Neural cell (in vitro differentiated cells): Measurements from ENCODE around the gene KLHL35. TPM values are rescaled to one million over a fixed set of nuclear protein-coding genes. Genes with fewer than 3 reads are reported as not detected.

Source experiments
- H2AFZ ChIP-seq: fragments of 200-600, 300-800 bp; sonication (generic), shearing (Covaris generic); 2 replicates; pipeline ENCODE4 v1.6.0; 2014; ENCODE audit warnings: low read depth, mild to moderate bottlenecking, antibody characterized with exemption, low read length, moderate library complexity
- H3F3A ChIP-seq: fragments of 200-600 bp; shearing (Covaris generic); 2 replicates; pipeline ENCODE4 v1.6.1; 2016; ENCODE audit warnings: mild to moderate bottlenecking, moderate library complexity, mixed read lengths, antibody characterized with exemption, low read length; ENCODE audit not compliant: insufficient read depth, poor library complexity, severe bottlenecking
- H3K27ac ChIP-seq: fragments of 200-600, 300-800 bp; sonication (generic), shearing (Covaris generic); 2 replicates; pipeline ENCODE4 v1.5.1; 2014; ENCODE audit warnings: mild to moderate bottlenecking, low read length, moderate library complexity
- H3K27me3 ChIP-seq: fragments of 300-800, 200-600 bp; sonication (generic), shearing (Covaris generic); 2 replicates; pipeline ENCODE4 v1.6.0; 2014; ENCODE audit warnings: mild to moderate bottlenecking, low read depth, low read length, moderate library complexity; ENCODE audit not compliant: insufficient read depth
- H3K36me3 ChIP-seq: fragments of 300-800, 200-600 bp; sonication (generic), shearing (Covaris generic); 2 replicates; pipeline ENCODE4 v1.5.1; 2014; ENCODE audit warnings: mild to moderate bottlenecking, antibody characterized with exemption, low read length, moderate library complexity; ENCODE audit not compliant: insufficient read depth
- H3K4me2 ChIP-seq: fragments of 300-800, 200-600 bp; sonication (generic), shearing (Covaris generic); 2 replicates; pipeline ENCODE4 v1.6.0; 2014; ENCODE audit warnings: mild to moderate bottlenecking, low read length
- H3K4me3 ChIP-seq: fragments of 300-800, 200-600 bp; sonication (generic), shearing (Covaris generic); 2 replicates; pipeline ENCODE4 v1.5.1; 2014; ENCODE audit warnings: mild to moderate bottlenecking, low read length, moderate library complexity
- H3K79me2 ChIP-seq: fragments of 200-600 bp; shearing (Covaris generic); replicated peaks from 2 replicates; pipeline ENCODE4 v1.6.0; 2014; ENCODE audit warnings: mild to moderate bottlenecking, low read length, moderate library complexity; ENCODE audit not compliant: insufficient read depth
- H3K9ac ChIP-seq: fragments of 300-800, 200-600 bp; sonication (generic), shearing (Covaris generic); 2 replicates; pipeline ENCODE4 v1.6.1; 2016; ENCODE audit warnings: mild to moderate bottlenecking, low read length, mixed read lengths
- H3K9me2 ChIP-seq: fragments of 200-600 bp; shearing (Covaris generic); 2 replicates; pipeline ENCODE4 v1.6.1; 2016; ENCODE audit warnings: mild to moderate bottlenecking, low read length, mixed read lengths; ENCODE audit not compliant: insufficient read depth
- H3K9me3 ChIP-seq: fragments of 200-600, 300-800 bp; sonication (generic), shearing (Covaris generic); 2 replicates; pipeline ENCODE4 v1.6.1; 2016; ENCODE audit warnings: mild to moderate bottlenecking, mixed run types, low read length, moderate library complexity, mixed read lengths
- H4K20me1 ChIP-seq: fragments of 200-600 bp; shearing (Covaris generic); 2 replicates; pipeline ENCODE4 v1.6.1; 2016; ENCODE audit warnings: mild to moderate bottlenecking, mixed run types; ENCODE audit not compliant: insufficient read depth
- EP300 ChIP-seq: fragments of 450-650 bp; conservative IDR thresholded peaks from 2 replicates; pipeline ENCODE4 v1.6.1; 2014; ENCODE audit warnings: antibody characterized with exemption, mild to moderate bottlenecking, moderate library complexity; ENCODE audit not compliant: poor library complexity, severe bottlenecking
- EZH2 ChIP-seq: fragments of 200-600, 300-800 bp; shearing (Covaris generic), sonication (generic); IDR thresholded peaks from 2 replicates; pipeline ENCODE4 v1.6.1; 2014; ENCODE audit warnings: antibody characterized with exemption, low read length, borderline replicate concordance, mild to moderate bottlenecking; ENCODE audit not compliant: insufficient read depth, poor library complexity, severe bottlenecking
- MXI1 ChIP-seq: fragments of 450-650 bp; conservative IDR thresholded peaks from 2 replicates; pipeline ENCODE4 v1.6.1; 2014; ENCODE audit warnings: antibody characterized with exemption, mild to moderate bottlenecking; ENCODE audit not compliant: poor library complexity, severe bottlenecking
- POLR2AphosphoS5 ChIP-seq: IDR thresholded peaks from 2 replicates; pipeline ENCODE4 v1.6.1; 2012
- RAD21 ChIP-seq: fragments of 450-650 bp; conservative IDR thresholded peaks from 2 replicates; pipeline ENCODE4 v1.6.1; 2014; ENCODE audit warnings: antibody characterized with exemption, mild to moderate bottlenecking, moderate library complexity
- SMC3 ChIP-seq: fragments of 450-650 bp; conservative IDR thresholded peaks from 2 replicates; pipeline ENCODE4 v1.6.1; 2014; ENCODE audit warnings: antibody characterized with exemption, mild to moderate bottlenecking, moderate library complexity; ENCODE audit not compliant: poor library complexity
- TAF1 ChIP-seq: IDR thresholded peaks from 2 replicates; pipeline ENCODE4 v1.6.1; 2012; ENCODE audit warnings: low read depth
- polyA plus RNA-seq: library from polyadenylated mRNA; depleted of rRNA; stranded (reverse); fragments of >200 nt; gene quantifications from 2 replicates; pipeline ENCODE4 v1.2.3, GENCODE V29; 2014
- TF ChIP-seq, protein P1 (sequence below): IDR thresholded peaks from 2 replicates; pipeline ENCODE4 v1.6.1; 2012; ENCODE audit warnings: borderline replicate concordance
- TF ChIP-seq, protein P2 (sequence below): fragments of 450-650 bp; IDR thresholded peaks from 2 replicates; pipeline ENCODE4 v1.5.1; 2014; ENCODE audit warnings: antibody characterized with exemption, mild to moderate bottlenecking, moderate library complexity; ENCODE audit not compliant: poor library complexity, severe bottlenecking

Gene KLHL35
- polyA plus RNA-seq, 1 donor from 2014 or later: 17.0 TPM

GRCh38 chr11:75421035-75421602, 11.9 kb downstream of the KLHL35 start:
- H3F3A ChIP-seq: no peaks in the 10 kb centered on the region
- no peak overlapping the region for H3K27ac ChIP-seq
- H4K20me1 ChIP-seq: no peaks in the 10 kb centered on the region
- no peaks in the 10 kb centered on the region for H3K79me2 ChIP-seq
- no peak overlapping the region for H3K4me2 ChIP-seq
- no peak overlapping the region for H3K4me3 ChIP-seq
- H2AFZ ChIP-seq: no peak overlapping the region
- H3K9me2 ChIP-seq: no peaks in the 10 kb centered on the region
- no peaks in the 10 kb centered on the region for H3K9me3 ChIP-seq
- no peak overlapping the region for H3K9ac ChIP-seq
- TF ChIP-seq, protein P1, sequence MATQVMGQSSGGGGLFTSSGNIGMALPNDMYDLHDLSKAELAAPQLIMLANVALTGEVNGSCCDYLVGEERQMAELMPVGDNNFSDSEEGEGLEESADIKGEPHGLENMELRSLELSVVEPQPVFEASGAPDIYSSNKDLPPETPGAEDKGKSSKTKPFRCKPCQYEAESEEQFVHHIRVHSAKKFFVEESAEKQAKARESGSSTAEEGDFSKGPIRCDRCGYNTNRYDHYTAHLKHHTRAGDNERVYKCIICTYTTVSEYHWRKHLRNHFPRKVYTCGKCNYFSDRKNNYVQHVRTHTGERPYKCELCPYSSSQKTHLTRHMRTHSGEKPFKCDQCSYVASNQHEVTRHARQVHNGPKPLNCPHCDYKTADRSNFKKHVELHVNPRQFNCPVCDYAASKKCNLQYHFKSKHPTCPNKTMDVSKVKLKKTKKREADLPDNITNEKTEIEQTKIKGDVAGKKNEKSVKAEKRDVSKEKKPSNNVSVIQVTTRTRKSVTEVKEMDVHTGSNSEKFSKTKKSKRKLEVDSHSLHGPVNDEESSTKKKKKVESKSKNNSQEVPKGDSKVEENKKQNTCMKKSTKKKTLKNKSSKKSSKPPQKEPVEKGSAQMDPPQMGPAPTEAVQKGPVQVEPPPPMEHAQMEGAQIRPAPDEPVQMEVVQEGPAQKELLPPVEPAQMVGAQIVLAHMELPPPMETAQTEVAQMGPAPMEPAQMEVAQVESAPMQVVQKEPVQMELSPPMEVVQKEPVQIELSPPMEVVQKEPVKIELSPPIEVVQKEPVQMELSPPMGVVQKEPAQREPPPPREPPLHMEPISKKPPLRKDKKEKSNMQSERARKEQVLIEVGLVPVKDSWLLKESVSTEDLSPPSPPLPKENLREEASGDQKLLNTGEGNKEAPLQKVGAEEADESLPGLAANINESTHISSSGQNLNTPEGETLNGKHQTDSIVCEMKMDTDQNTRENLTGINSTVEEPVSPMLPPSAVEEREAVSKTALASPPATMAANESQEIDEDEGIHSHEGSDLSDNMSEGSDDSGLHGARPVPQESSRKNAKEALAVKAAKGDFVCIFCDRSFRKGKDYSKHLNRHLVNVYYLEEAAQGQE: no peak
- TF ChIP-seq TAF1 (no peak), EP300 (no peak)
- H3K27me3 ChIP-seq: no peaks in the 10 kb centered on the region
- no peaks in the 10 kb centered on the region for H3K36me3 ChIP-seq

GRCh38 chr11:75420224-75421034, 12.6 kb downstream of the KLHL35 start:
- H3K9ac ChIP-seq: no peak overlapping the region
- no peaks in the 10 kb centered on the region for H3K9me2 ChIP-seq
- no peak overlapping the region for H3K27ac ChIP-seq
- H4K20me1 ChIP-seq: no peaks in the 10 kb centered on the region
- no peaks in the 10 kb centered on the region for H3K79me2 ChIP-seq
- H3F3A ChIP-seq: no peaks in the 10 kb centered on the region
- H3K9me3 ChIP-seq: no peaks in the 10 kb centered on the region
- no peak overlapping the region for H3K4me3 ChIP-seq
- H3K4me2 ChIP-seq: no peak overlapping the region
- no peaks in the 10 kb centered on the region for H3K27me3 ChIP-seq
- no peak overlapping the region for H2AFZ ChIP-seq
- no peaks in the 10 kb centered on the region for H3K36me3 ChIP-seq
- TF ChIP-seq, protein P1: no peak
- TF ChIP-seq RAD21 (no peak), EZH2 (no peak), MXI1 (no peak), SMC3 (no peak), TAF1 (no peak), EP300 (no peak), POLR2AphosphoS5 (no peak)
- TF ChIP-seq, protein P2, sequence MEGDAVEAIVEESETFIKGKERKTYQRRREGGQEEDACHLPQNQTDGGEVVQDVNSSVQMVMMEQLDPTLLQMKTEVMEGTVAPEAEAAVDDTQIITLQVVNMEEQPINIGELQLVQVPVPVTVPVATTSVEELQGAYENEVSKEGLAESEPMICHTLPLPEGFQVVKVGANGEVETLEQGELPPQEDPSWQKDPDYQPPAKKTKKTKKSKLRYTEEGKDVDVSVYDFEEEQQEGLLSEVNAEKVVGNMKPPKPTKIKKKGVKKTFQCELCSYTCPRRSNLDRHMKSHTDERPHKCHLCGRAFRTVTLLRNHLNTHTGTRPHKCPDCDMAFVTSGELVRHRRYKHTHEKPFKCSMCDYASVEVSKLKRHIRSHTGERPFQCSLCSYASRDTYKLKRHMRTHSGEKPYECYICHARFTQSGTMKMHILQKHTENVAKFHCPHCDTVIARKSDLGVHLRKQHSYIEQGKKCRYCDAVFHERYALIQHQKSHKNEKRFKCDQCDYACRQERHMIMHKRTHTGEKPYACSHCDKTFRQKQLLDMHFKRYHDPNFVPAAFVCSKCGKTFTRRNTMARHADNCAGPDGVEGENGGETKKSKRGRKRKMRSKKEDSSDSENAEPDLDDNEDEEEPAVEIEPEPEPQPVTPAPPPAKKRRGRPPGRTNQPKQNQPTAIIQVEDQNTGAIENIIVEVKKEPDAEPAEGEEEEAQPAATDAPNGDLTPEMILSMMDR: no peak
